ENCODE data around the gene RUNX3. TPM values are rescaled to one million over a fixed set of nuclear protein-coding genes. Genes with fewer than 3 reads are reported as not detected.
"Not testable (repeated sequence)": the region's sequence is repeated elsewhere in the genome, so short reads cannot be mapped to it uniquely, and the experiment has no call there.

RUNX3 gene
- 1 to 10 TPM in 1 of 2 donors, under 1 TPM in 1; 0.84 to 1.1 TPM for total RNA-seq
- under 1 TPM; 0.43 to 0.92 TPM for polyA plus RNA-seq

DNA sequence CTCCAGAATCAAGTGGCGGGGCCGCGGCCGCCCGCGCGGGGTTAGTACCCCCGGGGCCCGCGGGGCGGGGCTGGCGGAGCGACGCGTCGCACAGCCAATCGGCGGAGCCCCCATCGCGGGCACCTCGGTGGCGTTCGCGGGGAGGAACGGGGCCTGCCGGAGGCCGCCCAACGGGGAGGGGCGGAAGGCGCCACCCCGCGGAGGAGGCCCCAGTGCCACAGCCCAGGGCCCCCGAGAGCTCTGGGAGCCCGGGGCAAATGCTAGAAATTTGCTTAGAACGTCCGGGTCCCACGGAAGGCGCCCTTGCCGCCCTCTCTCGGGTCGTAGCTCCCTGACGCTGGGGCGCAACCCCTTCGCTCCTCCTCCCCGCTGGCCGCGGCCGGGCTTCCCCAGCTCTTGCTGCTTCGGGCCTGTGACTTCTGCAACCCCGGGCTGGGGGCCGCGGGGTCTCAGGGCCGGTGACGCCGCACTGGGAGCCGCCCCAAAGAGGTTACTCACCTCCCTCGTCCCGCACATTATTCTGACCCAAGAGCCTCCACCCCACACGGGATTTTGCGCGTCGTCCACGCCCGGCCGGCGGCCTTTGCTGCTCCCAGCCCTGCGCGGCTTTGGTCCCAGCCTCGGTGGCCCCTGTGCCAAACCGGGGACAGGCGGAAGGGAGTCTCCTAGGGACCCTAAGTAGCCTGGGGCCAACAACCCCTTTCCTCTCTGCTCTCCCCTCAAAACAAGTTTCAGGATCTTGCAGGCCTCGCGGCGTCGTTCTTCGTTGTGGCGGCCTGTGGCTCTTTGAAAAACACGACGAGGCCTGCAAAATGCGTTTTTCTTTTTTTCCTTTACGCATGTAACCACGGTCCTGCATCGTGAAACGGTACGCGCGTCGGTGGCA lies at the start of gene RUNX3:
RUNX3 (minus strand) TSS at position 17 of the 886 bp plus-strand sequence. CDS start 408 bp downstream, outside the sequence.
- peak within 1 kb of the TSS; percentile 35 to 72 for H3K27ac ChIP-seq (ENCODE audit: low read depth in 1 of 2, low read length in 2 of 2)
- H3K36me3 ChIP-seq (ENCODE audit: control insufficient read depth in 4 of 4, insufficient read depth in 3 of 4, low read depth in 1 of 4, low read length in 3 of 4): no peaks in the 10 kb centered on the region
- no peak within 1 kb of the TSS for H3K9ac ChIP-seq (ENCODE audit: low read depth in 1 of 2, low read length in 2 of 2)
- no peaks in the 10 kb centered on the region for H3K9me3 ChIP-seq (ENCODE audit: control insufficient read depth in 4 of 4, low read length in 3 of 4)
- peak within 1 kb of the TSS; percentile 22 to 38 (median 29) for H3K4me3 ChIP-seq (ENCODE audit: low read depth in 1 of 3, low read length in 3 of 3)
- WGBS: 10% methylated on average over 88 of the region's 88 CpGs
- TF ChIP-seq RAD21 (IDR thresholded peaks at IDR 0.05) (no peak), RXRA (IDR thresholded peaks at IDR 0.05) (no peak), JUND (IDR thresholded peaks at IDR 0.05) (no peak), YY1 (IDR thresholded peaks at IDR 0.05) (no peak), EGR1 (IDR thresholded peaks at IDR 0.05; ENCODE audit: low read depth in 2 of 2) (no peak), FOXA2 (IDR thresholded peaks at IDR 0.05) (no peak), GABPA (IDR thresholded peaks at IDR 0.05 in 1 of 2, conservative IDR thresholded peaks at IDR 0.05 in 1 of 2) (no peak), HNF4A (conservative IDR thresholded peaks at IDR 0.05) (no peak), FOXA1 (IDR thresholded peaks at IDR 0.05) (no peak), SP1 (IDR thresholded peaks at IDR 0.05) (no peak), NR2F2 (IDR thresholded peaks at IDR 0.05) (no peak), HNF4G (IDR thresholded peaks at IDR 0.05) (no peak)
- TF ChIP-seq, protein P1, sequence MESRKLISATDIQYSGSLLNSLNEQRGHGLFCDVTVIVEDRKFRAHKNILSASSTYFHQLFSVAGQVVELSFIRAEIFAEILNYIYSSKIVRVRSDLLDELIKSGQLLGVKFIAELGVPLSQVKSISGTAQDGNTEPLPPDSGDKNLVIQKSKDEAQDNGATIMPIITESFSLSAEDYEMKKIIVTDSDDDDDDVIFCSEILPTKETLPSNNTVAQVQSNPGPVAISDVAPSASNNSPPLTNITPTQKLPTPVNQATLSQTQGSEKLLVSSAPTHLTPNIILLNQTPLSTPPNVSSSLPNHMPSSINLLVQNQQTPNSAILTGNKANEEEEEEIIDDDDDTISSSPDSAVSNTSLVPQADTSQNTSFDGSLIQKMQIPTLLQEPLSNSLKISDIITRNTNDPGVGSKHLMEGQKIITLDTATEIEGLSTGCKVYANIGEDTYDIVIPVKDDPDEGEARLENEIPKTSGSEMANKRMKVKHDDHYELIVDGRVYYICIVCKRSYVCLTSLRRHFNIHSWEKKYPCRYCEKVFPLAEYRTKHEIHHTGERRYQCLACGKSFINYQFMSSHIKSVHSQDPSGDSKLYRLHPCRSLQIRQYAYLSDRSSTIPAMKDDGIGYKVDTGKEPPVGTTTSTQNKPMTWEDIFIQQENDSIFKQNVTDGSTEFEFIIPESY (IDR thresholded peaks at IDR 0.05): no peak
- TF ChIP-seq, protein P2, sequence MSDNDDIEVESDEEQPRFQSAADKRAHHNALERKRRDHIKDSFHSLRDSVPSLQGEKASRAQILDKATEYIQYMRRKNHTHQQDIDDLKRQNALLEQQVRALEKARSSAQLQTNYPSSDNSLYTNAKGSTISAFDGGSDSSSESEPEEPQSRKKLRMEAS (IDR thresholded peaks at IDR 0.05): no peak
- TF ChIP-seq, protein P3, sequence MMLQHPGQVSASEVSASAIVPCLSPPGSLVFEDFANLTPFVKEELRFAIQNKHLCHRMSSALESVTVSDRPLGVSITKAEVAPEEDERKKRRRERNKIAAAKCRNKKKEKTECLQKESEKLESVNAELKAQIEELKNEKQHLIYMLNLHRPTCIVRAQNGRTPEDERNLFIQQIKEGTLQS (IDR thresholded peaks at IDR 0.05): no peak
- TF ChIP-seq, protein P4, sequence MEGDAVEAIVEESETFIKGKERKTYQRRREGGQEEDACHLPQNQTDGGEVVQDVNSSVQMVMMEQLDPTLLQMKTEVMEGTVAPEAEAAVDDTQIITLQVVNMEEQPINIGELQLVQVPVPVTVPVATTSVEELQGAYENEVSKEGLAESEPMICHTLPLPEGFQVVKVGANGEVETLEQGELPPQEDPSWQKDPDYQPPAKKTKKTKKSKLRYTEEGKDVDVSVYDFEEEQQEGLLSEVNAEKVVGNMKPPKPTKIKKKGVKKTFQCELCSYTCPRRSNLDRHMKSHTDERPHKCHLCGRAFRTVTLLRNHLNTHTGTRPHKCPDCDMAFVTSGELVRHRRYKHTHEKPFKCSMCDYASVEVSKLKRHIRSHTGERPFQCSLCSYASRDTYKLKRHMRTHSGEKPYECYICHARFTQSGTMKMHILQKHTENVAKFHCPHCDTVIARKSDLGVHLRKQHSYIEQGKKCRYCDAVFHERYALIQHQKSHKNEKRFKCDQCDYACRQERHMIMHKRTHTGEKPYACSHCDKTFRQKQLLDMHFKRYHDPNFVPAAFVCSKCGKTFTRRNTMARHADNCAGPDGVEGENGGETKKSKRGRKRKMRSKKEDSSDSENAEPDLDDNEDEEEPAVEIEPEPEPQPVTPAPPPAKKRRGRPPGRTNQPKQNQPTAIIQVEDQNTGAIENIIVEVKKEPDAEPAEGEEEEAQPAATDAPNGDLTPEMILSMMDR (IDR thresholded peaks at IDR 0.05; ENCODE audit: low read depth, low read length, missing input control): no peak
- peak; percentile 46 for DNase-seq (ENCODE audit: low spot score)
- H3K27me3 ChIP-seq (ENCODE audit: control insufficient read depth in 4 of 4, insufficient read depth in 4 of 4, low read length in 3 of 4): peaks cover 0 to 23% (median 10%) of the 10 kb centered on the region in 4 donors
- peaks cover 3 to 32% (median 18%) of the 10 kb centered on the region in 4 donors for H3K4me1 ChIP-seq (ENCODE audit: control insufficient read depth in 4 of 4, insufficient read depth in 4 of 4, low read length in 3 of 4)

DNA sequence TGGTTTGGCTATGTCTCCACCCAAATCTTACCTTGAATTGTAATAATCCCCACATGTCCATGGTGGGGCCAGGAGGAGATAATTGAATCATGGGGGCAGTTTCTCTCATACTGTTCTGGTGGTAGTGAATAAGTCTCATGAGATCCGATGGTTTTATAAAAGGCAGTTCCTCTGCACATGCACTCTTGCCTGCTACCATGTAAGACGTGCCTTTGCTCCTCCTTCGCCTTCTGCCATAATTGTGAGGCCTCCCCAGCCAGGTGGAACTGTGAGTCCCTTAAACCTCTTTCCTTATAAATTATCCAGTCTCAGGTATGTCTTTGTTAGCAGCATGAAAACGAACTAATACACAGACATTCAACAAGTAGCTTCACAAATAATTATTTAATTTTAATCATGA lies 49.2 kb upstream of the RUNX3 start:
- not testable (repeated sequence) for H3K9ac ChIP-seq (ENCODE audit: low read depth in 1 of 2, low read length in 2 of 2); H3K36me3 ChIP-seq (ENCODE audit: control insufficient read depth in 4 of 4, insufficient read depth in 3 of 4, low read depth in 1 of 4, low read length in 3 of 4); H3K4me1 ChIP-seq (ENCODE audit: control insufficient read depth in 4 of 4, insufficient read depth in 4 of 4, low read length in 3 of 4); DNase-seq (ENCODE audit: low spot score); H3K4me3 ChIP-seq (ENCODE audit: low read depth in 1 of 3, low read length in 3 of 3); H3K27ac ChIP-seq (ENCODE audit: low read depth in 1 of 2, low read length in 2 of 2); H3K27me3 ChIP-seq (ENCODE audit: control insufficient read depth in 4 of 4, insufficient read depth in 4 of 4, low read length in 3 of 4)
- WGBS: 81% methylated on average over 4 of the region's 4 CpGs
- peaks cover 5 to 18% (median 7%) of the 10 kb centered on the region in 4 donors for H3K9me3 ChIP-seq (ENCODE audit: control insufficient read depth in 4 of 4, low read length in 3 of 4)
